Activated B cell treated with CpG ODN at 0.5 μM for 24 hours (primary cell): Measurements from ENCODE around the gene RASSF8. TPM values are rescaled to one million over a fixed set of nuclear protein-coding genes. Genes with fewer than 3 reads are reported as not detected.

Experiments used
- ATAC-seq: fragments of 200-7000 bp; cut with Tn5 transposase; one replicate; pipeline ENCODE4 v1.10.0; 2021; ENCODE audit warnings: low read depth, mild to moderate bottlenecking, moderate library complexity
- CTCF ChIA-PET: fragments of 350-600 bp; sonication (Branson Sonifier 250); formaldehyde crosslinking; loops from one replicate; lab custom pipeline; 2021; ENCODE audit warnings: antibody characterized with exemption; lab: Charles Lee
- POLR2A ChIA-PET: fragments of 350-600 bp; sonication (Branson Sonifier 250); formaldehyde crosslinking; loops from one replicate; lab custom pipeline; 2021; ENCODE audit warnings: antibody characterized with exemption; lab: Charles Lee
- DNase-seq: peaks from one replicate; pipeline ENCODE4 v3.0.0; 2022
- H3K27ac Mint-ChIP-seq: one replicate; pipeline ENCODE4 v1.8.0; 2020; ENCODE audit warnings: mixed read lengths
- H3K27me3 Mint-ChIP-seq: one replicate; pipeline ENCODE4 v1.8.0; 2021; ENCODE audit warnings: mixed read lengths
- H3K36me3 Mint-ChIP-seq: one replicate; pipeline ENCODE4 v1.8.0; 2021; ENCODE audit warnings: low read depth, mixed read lengths
- H3K4me1 Mint-ChIP-seq: one replicate; pipeline ENCODE4 v1.8.0; 2021; ENCODE audit warnings: mixed read lengths
- H3K4me3 Mint-ChIP-seq: one replicate; pipeline ENCODE4 v1.8.0; 2020; ENCODE audit warnings: mild to moderate bottlenecking, mixed read lengths
- H3K9me3 Mint-ChIP-seq: one replicate; pipeline ENCODE4 v1.8.0; 2020; ENCODE audit warnings: mixed read lengths
- CTCF ChIP-seq: fragments of 200-600 bp; IDR thresholded peaks from one replicate; pipeline ENCODE4 v1.8.0; 2022; ENCODE audit warnings: antibody characterized with exemption, mild to moderate bottlenecking
- intact Hi-C: fragments of 100-400 bp; cut with micrococcal nuclease; formaldehyde crosslinking; loops from one replicate; pipeline ENCODE4 v1.15.1; 2024
- total RNA-seq: library from RNA; stranded (reverse); gene quantifications from 2 replicates; pipeline ENCODE4 v1.2.3, GENCODE V29; 2022

Gene RASSF8
- total RNA-seq, 1 donor from 2014 or later = 0.58 TPM

- DNase-seq = no peak
- Mint-ChIP-seq H3K4me3 (no peak overlapping the region), H3K9me3 (no peaks in the 10 kb centered on the region), H3K4me1 (no peaks in the 10 kb centered on the region), H3K27ac (no peak overlapping the region), H3K27me3 (peaks cover 1% of the 10 kb centered on the region), H3K36me3 (no peaks in the 10 kb centered on the region)
- no peak for ATAC-seq
- ChIA-PET CTCF (no interaction called here), POLR2A (no interaction called here)
- intact Hi-C loops = no loop called here
- TF ChIP-seq CTCF = no peak
These were observed 110.0 kb downstream of the RASSF8 start for GRCh38 chr12:26068503-26068902.

DNA sequence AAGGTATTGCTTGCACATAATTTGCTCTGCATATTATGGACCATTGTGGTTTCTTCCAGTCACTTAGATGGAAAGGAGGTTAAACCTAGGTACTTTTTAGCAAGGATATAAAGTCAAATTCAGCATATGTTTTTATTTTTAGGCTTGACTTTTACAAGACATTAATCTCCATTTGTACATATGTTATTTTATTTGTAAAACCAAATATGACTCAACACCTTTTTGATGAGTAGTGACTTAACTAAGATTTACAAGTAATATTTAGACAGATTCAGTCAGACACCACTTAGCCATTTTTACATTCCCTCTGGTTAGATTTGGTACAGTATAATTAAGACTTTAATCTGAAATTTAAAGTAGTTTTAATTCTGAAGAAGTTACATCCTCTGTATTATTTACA lies 111.3 kb downstream of the RASSF8 start:
- no peak for ATAC-seq
- POLR2A ChIA-PET = no interaction called here
- H3K27ac Mint-ChIP-seq = no peak overlapping the region
- H3K27me3 Mint-ChIP-seq = peaks cover 1% of the 10 kb centered on the region
- no peaks in the 10 kb centered on the region for H3K36me3 Mint-ChIP-seq
- H3K9me3 Mint-ChIP-seq = no peaks in the 10 kb centered on the region
- no peaks in the 10 kb centered on the region for H3K4me1 Mint-ChIP-seq
- DNase-seq = no peak
- CTCF ChIA-PET = no interaction called here
- no peak overlapping the region for H3K4me3 Mint-ChIP-seq
- TF ChIP-seq CTCF = no peak
- intact Hi-C loops = no loop called here

- ChIA-PET CTCF (interaction anchor here (0.9 kb wide), 1 partner anchor 19 kb away, joined by 3 read pairs; no protein-coding TSS in a partner anchor), POLR2A (no interaction called here)
- no peak for TF ChIP-seq CTCF
- intact Hi-C loops = no loop called here
- DNase-seq (no peak), ATAC-seq (no peak)
- Mint-ChIP-seq H3K9me3 (peaks cover 11% of the 10 kb centered on the region), H3K27me3 (no peaks in the 10 kb centered on the region), H3K4me1 (no peaks in the 10 kb centered on the region), H3K36me3 (peaks cover 7% of the 10 kb centered on the region), H3K27ac (no peak overlapping the region), H3K4me3 (no peak overlapping the region)
These were observed 119.6 kb downstream of the RASSF8 start for GRCh38 chr12:26077915-26078702.

- ChIA-PET CTCF (no interaction called here), POLR2A (no interaction called here)
- peaks cover 7% of the 10 kb centered on the region for H3K36me3 Mint-ChIP-seq
- no peak overlapping the region for H3K27ac Mint-ChIP-seq
- DNase-seq = no peak
- no peak overlapping the region for H3K4me3 Mint-ChIP-seq
- no peaks in the 10 kb centered on the region for H3K4me1 Mint-ChIP-seq
- H3K27me3 Mint-ChIP-seq = no peaks in the 10 kb centered on the region
- TF ChIP-seq CTCF = no peak
- no peak for ATAC-seq
- H3K9me3 Mint-ChIP-seq = peaks cover 14% of the 10 kb centered on the region
- intact Hi-C loops = no loop called here
These were observed 122.4 kb downstream of the RASSF8 start for GRCh38 chr12:26080911-26081310.

DNA sequence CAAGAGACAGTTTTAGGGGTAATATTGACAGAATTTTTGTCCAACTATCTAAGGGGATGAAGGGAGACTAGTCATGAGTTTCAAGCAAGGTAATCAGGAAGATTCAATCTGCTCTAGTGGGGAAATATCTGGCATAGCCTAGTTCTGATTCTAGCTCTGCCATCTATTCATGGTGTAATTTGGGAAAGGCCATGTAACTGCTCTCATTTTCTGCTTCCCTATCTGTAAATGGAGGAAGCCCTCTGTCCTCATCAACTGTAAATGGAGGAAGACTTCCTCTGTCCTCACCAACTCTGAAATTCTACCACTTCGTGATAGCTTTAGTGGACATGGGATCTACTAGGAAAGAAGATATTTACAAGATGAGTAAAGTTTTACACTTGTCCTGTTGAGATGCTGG lies 128.5 kb downstream of the RASSF8 start:
- POLR2A ChIA-PET = no interaction called here
- intact Hi-C loops = no loop called here
- DNase-seq (no peak), ATAC-seq (no peak)
- Mint-ChIP-seq H3K4me3 (no peak overlapping the region), H3K9me3 (peaks cover 12% of the 10 kb centered on the region), H3K27me3 (no peaks in the 10 kb centered on the region), H3K4me1 (peaks cover 6% of the 10 kb centered on the region), H3K27ac (no peak overlapping the region), H3K36me3 (peaks cover 7% of the 10 kb centered on the region)
- CTCF ChIA-PET = no interaction called here
- TF ChIP-seq CTCF = no peak
